Karpas-422 (cell line): ENCODE measurements around the gene BAK1. TPM values are rescaled to one million over a fixed set of nuclear protein-coding genes. Genes with fewer than 3 reads are reported as not detected.

ENCODE experiments used
- DNase-seq: peaks from one replicate; pipeline ENCODE4 v3.0.0-alpha.2; 2015
- H2AFZ ChIP-seq: fragments of 200-600 bp; sonication (generic); 2 replicates; pipeline ENCODE4 v1.6.1; 2014; ENCODE audit warnings: antibody characterized with exemption, low read length, mixed read lengths
- H3K27ac ChIP-seq: fragments of 200-600 bp; sonication (generic); 2 replicates; pipeline ENCODE4 v1.5.1; 2014; ENCODE audit warnings: mild to moderate bottlenecking, low read length, moderate library complexity
- H3K27me3 ChIP-seq: fragments of 200-600 bp; sonication (generic); 2 replicates; pipeline ENCODE4 v1.6.1; 2014; ENCODE audit warnings: low read length, mixed read lengths
- H3K36me3 ChIP-seq: fragments of 200-600 bp; sonication (generic); 2 replicates; pipeline ENCODE4 v1.6.1; 2014; ENCODE audit warnings: low read length, mixed read lengths; ENCODE audit not compliant: insufficient read depth
- H3K4me1 ChIP-seq: fragments of 200-600 bp; sonication (generic); 2 replicates; pipeline ENCODE4 v1.6.1; 2014; ENCODE audit warnings: mild to moderate bottlenecking, low read length, mixed read lengths
- H3K4me2 ChIP-seq: fragments of 200-600 bp; sonication (generic); 2 replicates; pipeline ENCODE4 v1.6.1; 2014; ENCODE audit warnings: low read length, low read depth, mild to moderate bottlenecking; ENCODE audit not compliant: poor library complexity, severe bottlenecking
- H3K4me3 ChIP-seq: fragments of 200-600 bp; sonication (generic); 2 replicates; pipeline ENCODE4 v1.5.1; 2014; ENCODE audit warnings: mild to moderate bottlenecking, antibody characterized with exemption, low read length, mixed read lengths
- H3K79me2 ChIP-seq: fragments of 200-600 bp; sonication (generic); 2 replicates; pipeline ENCODE4 v1.6.1; 2014; ENCODE audit warnings: mild to moderate bottlenecking, low read length, mixed read lengths
- H3K9ac ChIP-seq: fragments of 200-600 bp; sonication (generic); 2 replicates; pipeline ENCODE4 v1.6.0; 2014; ENCODE audit warnings: low read length
- H3K9me2 ChIP-seq: fragments of 200-600 bp; sonication (generic), shearing (Covaris generic); replicated peaks from 2 replicates; pipeline ENCODE4 v1.6.0; 2014; ENCODE audit warnings: mild to moderate bottlenecking, low read length, moderate library complexity; ENCODE audit not compliant: insufficient read depth
- H3K9me3 ChIP-seq: fragments of 300-700, 200-600 bp; sonication (generic); 2 replicates; pipeline ENCODE4 v1.6.1; 2014; ENCODE audit warnings: low read length, mixed read lengths
- H4K20me1 ChIP-seq: fragments of 200-600 bp; sonication (generic); 2 replicates; pipeline ENCODE4 v1.6.1; 2014; ENCODE audit warnings: mild to moderate bottlenecking, antibody characterized with exemption, low read length, low read depth; ENCODE audit not compliant: insufficient read depth
- total RNA-seq: library from RNA; depleted of rRNA; stranded (reverse); fragments of >200 nt; shearing (Covaris generic); gene quantifications from 2 replicates; pipeline ENCODE4 v1.2.3, GENCODE V29; 2014; ENCODE audit warnings: low replicate concordance; rRNA removed

BAK1 gene
- 9.9 and 18.7 TPM in 2 replicates for total RNA-seq

DNA sequence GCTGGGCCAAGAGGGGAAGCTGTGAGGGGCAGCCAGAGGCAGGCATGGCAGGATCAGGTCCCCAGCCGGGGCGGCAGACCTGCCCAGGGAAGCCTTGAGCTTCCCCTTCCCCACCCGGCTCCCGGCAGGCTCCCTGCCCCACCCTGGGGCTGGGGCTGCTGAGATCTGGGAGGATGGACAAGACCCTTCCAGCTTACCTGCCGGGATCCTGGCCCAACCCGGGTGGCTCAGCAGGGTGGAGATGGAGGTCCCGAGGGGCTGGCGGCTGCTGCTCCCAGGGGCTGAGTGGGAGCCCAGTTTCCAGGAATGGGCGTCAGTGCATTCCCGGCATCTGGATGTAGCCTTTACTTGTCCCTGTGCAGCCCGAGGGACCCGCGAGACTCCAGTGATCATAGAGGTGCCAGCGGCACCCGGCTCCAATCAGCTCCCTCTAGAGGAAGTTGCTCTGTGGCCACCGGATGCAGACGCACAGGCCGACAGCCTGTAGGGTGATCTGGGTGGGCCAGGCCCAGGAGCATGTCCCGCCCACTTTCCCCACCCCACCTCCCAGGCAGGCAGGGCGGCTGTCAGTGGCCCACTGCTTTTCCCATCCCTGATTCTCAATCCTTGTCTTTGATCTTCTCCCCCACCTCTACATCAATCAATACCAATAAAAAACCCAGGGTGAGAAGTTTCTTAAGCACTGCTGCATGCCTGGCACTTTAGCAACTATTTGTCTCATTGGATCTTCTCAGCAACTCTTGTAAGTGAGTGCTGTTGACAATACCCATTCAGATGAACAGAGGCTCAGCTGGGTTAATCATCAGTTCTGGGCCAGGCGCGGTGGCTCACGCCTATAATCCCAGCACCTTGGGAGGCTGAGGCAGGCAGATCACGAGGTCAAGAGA lies at the start of gene BAK1:
Gene BAK1 (minus strand): TSS at position 449 of the 887 bp plus-strand sequence. CDS start 2,672 bp downstream, outside the sequence.
- Histone ChIP-seq H3K4me3 (peak within 1 kb of the TSS; percentile 90), H3K9me3 (no peaks in the 10 kb centered on the region), H3K9ac (peak within 1 kb of the TSS; percentile 93), H3K36me3 (peaks cover 2% of the 10 kb centered on the region; the same call in 1 of the 2 replicates), H3K4me1 (peaks cover 28% of the 10 kb centered on the region), H2AFZ (peak within 1 kb of the TSS; percentile 57; the same call in 1 of the 2 replicates), H3K9me2 (no peaks in the 10 kb centered on the region), H4K20me1 (peaks cover 9% of the 10 kb centered on the region; the same call in 1 of the 2 replicates), H3K4me2 (peak within 1 kb of the TSS; percentile 76), H3K79me2 (peaks cover 31% of the 10 kb centered on the region), H3K27ac (peak within 1 kb of the TSS; percentile 51), H3K27me3 (no peaks in the 10 kb centered on the region)
- DNase-seq, result peak; percentile 94

DNA sequence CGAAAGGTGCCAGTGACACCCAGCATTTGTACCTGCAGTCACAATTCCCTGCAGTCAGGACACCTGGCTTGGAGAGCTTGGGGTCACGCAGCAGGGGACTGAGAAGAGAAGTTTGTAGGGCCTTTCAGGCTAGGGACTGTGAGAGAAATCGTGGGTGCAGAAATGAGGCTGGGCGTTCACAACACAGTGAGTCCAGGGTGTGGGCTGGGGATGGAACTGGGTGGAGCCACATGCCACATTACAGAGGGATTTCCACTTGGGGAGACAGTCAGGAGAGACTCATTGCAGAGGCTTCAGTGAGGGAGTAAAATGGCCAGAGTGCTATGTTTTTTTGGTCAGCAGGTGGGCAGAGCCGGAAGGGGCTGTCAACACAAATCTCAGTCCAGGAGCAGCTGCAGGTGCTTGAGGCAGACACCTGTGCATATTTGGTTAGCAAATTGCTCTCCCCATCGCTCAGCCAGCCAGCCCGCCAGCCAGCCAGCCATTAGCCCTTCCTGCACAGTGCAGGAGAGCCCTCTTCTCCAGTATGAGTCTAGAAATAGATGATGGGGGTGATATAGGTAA lies 48.4 kb upstream of the BAK1 start:
- Histone ChIP-seq H3K9me3 (no peaks in the 10 kb centered on the region), H3K36me3 (no peaks in the 10 kb centered on the region), H4K20me1 (peaks cover 37% of the 10 kb centered on the region), H3K4me3 (peak overlapping the region; percentile 9; the same call in 1 of the 2 replicates), H3K4me2 (peak overlapping the region; percentile 36), H3K79me2 (no peaks in the 10 kb centered on the region), H3K27ac (no peak overlapping the region), H3K9ac (no peak overlapping the region), H2AFZ (no peak overlapping the region), H3K27me3 (no peaks in the 10 kb centered on the region), H3K9me2 (no peaks in the 10 kb centered on the region), H3K4me1 (peaks cover 40% of the 10 kb centered on the region)
- peak; percentile 52 for DNase-seq

DNA sequence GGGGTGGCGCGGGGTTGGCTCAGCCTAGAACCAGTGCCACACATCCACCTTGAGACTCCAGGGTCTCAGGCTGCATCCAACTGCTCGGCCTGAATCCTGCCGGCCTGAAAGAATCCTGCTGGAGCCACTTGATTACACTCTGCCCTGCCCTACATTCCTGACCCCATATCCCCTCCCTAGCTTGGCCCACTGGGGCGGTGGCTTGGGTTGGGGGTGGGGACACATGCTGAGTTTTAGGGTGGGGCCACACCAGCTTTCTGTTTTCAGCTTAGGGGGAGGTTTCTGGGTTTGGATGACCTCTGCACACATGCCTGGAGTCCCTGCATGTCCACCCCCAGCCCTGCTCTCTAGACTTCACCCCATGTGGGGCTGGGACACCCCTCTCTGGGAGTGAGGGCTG lies 47.8 kb upstream of the BAK1 start:
- Histone ChIP-seq H3K27ac (no peak overlapping the region), H3K79me2 (no peaks in the 10 kb centered on the region), H3K9me3 (no peaks in the 10 kb centered on the region), H3K4me2 (peak overlapping the region; percentile 36), H3K4me3 (no peak overlapping the region), H3K9me2 (no peaks in the 10 kb centered on the region), H3K27me3 (no peaks in the 10 kb centered on the region), H3K4me1 (peaks cover 40% of the 10 kb centered on the region), H3K36me3 (no peaks in the 10 kb centered on the region), H3K9ac (no peak overlapping the region), H2AFZ (no peak overlapping the region), H4K20me1 (peaks cover 36% of the 10 kb centered on the region)
- DNase-seq, result no peak

DNA sequence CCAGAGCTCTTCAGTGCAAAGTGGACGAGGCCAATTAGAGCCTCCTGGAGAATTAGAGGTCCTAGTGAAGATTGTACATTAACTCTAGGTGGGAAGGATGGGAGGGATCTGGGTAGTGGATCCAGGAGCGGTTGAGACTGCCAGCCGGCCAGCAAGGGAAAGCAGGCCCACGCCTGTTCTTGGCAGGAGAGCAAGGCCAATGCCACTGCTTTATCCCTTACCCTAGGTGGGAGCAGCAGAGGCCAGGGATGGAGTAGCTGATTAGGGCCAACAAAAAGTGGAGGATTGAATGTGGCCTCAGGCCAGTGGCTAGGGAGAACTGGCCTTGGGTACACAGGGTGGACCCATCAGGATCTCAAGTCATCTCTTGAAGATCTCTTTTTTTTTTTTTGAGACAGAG lies 44.8 kb upstream of the BAK1 start:
- Histone ChIP-seq H3K36me3 (no peaks in the 10 kb centered on the region), H3K4me1 (peaks cover 67% of the 10 kb centered on the region), H4K20me1 (peaks cover 36% of the 10 kb centered on the region), H3K4me2 (no peak overlapping the region), H3K79me2 (no peaks in the 10 kb centered on the region), H3K9ac (no peak overlapping the region), H3K4me3 (no peak overlapping the region), H3K27me3 (no peaks in the 10 kb centered on the region), H3K27ac (no peak overlapping the region), H3K9me3 (no peaks in the 10 kb centered on the region), H3K9me2 (no peaks in the 10 kb centered on the region), H2AFZ (no peak overlapping the region)
- DNase-seq, result no peak

DNA sequence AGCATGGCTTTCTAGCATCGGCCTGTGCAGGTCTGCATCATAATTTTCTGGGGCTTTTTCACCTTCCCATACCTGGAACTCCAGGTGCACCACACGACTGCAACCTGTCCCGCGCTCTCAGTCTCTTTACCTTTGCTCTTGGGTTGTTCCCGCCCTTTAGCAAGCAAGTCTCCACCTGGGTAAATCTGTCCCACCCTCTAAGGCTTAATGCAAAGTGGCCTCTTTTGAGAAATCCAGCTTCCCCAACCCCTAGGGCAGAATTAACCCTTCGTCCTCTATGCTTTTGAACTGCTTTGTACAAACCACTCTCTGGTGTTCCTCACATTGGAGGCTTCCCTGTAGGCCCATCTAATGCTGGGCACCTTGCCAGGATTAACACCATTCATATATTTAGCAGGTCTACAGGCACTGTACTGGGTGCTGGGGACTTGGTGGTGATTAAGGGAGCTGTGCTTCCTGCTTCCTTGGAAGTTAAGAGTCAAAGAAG lies 43.9 kb upstream of the BAK1 start:
- H2AFZ ChIP-seq, result no peak overlapping the region
- H4K20me1 ChIP-seq, result peaks cover 36% of the 10 kb centered on the region
- H3K4me3 ChIP-seq, result no peak overlapping the region
- peak overlapping the region; percentile 30 for H3K4me2 ChIP-seq
- H3K27me3 ChIP-seq, result no peaks in the 10 kb centered on the region
- H3K27ac ChIP-seq, result no peak overlapping the region
- peaks cover 64% of the 10 kb centered on the region for H3K4me1 ChIP-seq
- no peaks in the 10 kb centered on the region for H3K36me3 ChIP-seq
- H3K9me3 ChIP-seq, result no peaks in the 10 kb centered on the region
- DNase-seq, result peak; percentile 45
- H3K79me2 ChIP-seq, result no peaks in the 10 kb centered on the region
- no peaks in the 10 kb centered on the region for H3K9me2 ChIP-seq
- no peak overlapping the region for H3K9ac ChIP-seq

DNA sequence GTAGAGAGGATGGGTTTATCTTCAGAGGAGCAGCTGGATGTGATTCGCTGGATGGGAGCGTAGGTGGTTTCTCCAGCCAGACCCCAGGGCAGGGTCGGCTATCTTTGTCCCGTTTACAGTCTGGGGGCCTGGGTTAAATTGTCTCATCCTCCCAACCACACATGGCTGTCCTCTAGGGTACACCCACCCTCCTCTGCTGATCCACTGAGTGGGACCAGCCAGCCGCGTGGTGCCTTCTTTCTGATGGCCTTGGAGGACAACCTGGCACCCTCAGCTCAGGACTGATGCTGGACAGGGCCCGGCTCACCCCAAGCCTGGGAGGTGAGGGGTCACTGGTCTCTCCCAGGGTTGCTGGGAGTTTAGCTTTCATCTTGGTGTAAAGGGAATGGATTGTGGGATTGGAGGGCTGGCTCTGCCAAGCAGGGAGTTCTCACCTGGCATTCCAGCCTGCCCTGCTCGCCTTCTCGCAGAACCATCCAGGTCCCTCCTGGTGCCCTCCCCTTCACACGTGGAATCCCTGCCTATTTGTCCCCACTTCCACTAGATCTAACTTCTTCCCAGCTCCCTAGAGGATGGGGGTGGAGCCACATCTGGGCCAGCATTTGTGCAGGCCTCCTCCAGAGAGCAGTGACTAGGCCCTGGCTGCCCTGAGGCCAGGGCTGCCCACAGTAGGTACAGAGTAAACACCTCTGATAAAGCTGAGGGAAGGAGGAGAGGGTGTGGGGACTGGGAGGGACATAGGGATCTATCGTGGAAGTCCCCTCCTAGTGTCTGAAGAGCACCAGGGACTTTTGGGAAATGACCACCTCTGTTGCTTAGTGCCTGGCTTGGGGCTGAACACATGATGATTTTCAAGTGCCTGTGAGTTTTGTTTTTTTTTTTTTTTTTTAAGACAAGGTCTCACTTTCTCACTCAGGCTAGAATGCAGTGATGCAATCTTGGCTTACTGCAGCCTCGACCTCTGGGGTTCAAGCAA lies 42.7 kb upstream of the BAK1 start:
- H3K27ac ChIP-seq, result no peak overlapping the region
- peaks cover 35% of the 10 kb centered on the region for H4K20me1 ChIP-seq
- H3K9me2 ChIP-seq, result no peaks in the 10 kb centered on the region
- peak overlapping the region; percentile 89 for H3K9ac ChIP-seq
- H2AFZ ChIP-seq, result no peak overlapping the region
- no peaks in the 10 kb centered on the region for H3K36me3 ChIP-seq
- no peaks in the 10 kb centered on the region for H3K27me3 ChIP-seq
- peaks cover 52% of the 10 kb centered on the region for H3K4me1 ChIP-seq
- no peak for DNase-seq
- peak overlapping the region; percentile 100 for H3K4me2 ChIP-seq
- H3K9me3 ChIP-seq, result no peaks in the 10 kb centered on the region
- peak overlapping the region; percentile 96 for H3K4me3 ChIP-seq
- no peaks in the 10 kb centered on the region for H3K79me2 ChIP-seq

DNA sequence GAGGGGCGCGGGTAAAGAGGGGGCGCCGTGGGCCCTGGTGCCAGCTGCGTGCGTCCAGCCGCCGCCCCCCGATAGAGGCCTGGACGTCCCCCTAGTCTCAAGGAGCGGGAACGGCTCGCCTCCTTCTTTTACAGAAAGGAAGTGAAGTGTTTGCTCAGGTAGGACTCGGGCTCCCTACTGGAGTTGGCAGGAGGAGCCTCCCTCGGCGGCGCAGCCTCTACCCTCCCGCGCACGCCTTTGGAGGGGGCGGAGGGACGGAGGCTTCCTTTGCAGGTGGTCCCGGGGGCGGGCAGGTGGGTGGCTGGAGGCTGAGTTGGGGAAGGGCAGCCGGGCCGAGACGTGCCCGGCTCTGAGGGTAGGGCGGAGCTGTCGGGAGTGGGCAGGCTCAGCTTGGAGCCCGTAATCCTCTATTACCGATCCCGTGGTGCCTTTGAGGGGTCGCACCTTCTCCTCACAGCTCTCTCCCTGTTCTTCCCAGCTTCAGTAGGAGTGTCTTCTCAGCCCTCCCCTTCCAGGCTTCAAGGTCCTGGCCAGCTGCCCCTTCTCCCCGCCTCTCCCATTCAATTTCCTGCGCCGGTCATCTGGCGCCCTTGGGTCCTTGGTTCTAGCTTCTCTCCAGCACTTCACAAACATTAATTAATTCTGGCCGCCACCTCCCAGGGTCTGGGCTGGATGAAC lies 41.8 kb upstream of the BAK1 start:
- Histone ChIP-seq H3K4me3 (peak overlapping the region; percentile 96), H3K27me3 (no peaks in the 10 kb centered on the region), H3K4me2 (peak overlapping the region; percentile 100), H3K9me3 (no peaks in the 10 kb centered on the region), H3K36me3 (no peaks in the 10 kb centered on the region), H3K9me2 (no peaks in the 10 kb centered on the region), H3K79me2 (no peaks in the 10 kb centered on the region), H2AFZ (peak overlapping the region; percentile 99), H3K27ac (no peak overlapping the region), H4K20me1 (peaks cover 29% of the 10 kb centered on the region), H3K9ac (peak overlapping the region; percentile 89), H3K4me1 (peaks cover 46% of the 10 kb centered on the region)
- DNase-seq, result peak; percentile 65
